NOMO-1 treated with DMSO at 0.1 percent for 48 hours (cell line): Measurements from ENCODE around the gene BCL11A.

Experiments
- DNase-seq: peaks from one replicate; lab custom pipeline; 2025; ENCODE audit not compliant: unreplicated experiment; lab: John Stamatoyannopoulos, UW

BCL11A gene

GRCh38 chr2:60529136-60529784 is 24.2 kb downstream of the BCL11A start:
- peak; percentile 32 for DNase-seq

DNA sequence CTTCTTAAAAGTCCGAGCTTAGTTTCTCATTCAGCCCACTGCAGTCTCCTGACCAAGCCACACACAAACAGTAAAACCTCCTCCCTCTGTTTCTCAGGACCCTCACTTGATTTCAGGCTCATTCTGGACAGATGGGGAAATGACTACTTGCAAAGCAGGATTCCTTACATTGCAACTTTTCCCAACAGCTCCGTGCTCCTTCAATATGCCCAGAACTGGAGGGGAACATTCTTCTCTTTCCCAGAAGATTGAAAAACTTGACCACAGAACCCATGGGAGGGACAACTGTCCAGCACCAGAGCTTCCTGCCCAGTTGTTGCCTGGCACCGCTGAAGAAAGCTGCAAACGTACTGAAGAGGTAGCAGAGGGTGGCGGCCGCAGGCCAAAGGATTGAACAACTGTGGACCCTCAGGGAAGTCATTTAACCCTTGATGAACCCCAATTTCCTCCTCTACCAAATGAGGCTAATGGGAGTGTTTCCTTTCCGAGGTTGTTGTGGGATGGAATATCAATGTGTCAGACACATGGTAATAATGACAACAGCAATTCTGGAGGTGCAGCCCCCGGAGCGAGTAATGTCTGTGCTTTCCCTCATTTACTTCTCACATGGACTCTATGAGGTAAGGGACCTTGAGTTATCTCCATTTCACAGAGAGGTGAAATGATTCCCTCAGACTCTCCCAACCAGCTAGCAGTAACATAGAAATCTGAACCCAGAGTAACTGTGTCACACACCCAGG is 25.0 kb downstream of the BCL11A start:
- no peak for DNase-seq

DNA sequence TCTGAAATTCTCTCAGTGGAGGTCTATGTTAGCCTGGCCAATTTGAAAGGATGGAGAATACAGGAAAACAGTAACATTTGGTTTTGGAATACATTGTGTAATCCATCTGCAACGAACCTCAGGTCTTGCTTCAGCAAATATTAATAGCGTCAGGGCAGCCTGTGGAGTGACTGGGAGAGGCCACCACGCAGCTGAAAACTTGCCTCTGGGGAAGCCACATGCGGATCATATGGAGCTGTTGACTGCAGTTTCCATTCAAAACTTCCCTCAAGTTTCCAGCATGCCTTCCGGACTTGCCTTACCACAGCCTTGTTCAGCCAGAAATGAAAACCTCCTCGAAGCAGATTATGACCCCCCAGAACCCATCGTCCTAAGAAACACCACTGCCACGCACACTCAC is 25.7 kb downstream of the BCL11A start:
- peak; percentile 58 for DNase-seq

DNA sequence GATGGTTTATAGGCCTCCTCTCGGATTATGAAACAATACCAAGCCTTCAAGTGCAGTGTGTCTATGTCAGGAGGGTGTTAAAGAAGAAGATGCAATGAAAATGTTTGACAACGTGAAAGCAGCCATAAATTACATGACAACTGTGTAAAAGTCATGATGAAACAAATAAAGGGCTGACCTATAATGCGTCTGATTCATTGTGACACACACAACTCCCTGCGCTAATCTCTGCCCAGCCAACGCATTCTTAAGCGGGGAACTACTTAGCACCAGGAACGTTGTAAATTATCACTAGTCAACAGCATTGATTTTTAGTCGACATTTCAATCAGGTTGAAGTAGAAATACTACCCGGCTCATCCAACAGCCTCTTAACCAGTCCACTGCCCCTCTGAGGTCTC is 26.8 kb downstream of the BCL11A start:
- DNase-seq = peak; percentile 78

GRCh38 chr2:60525899-60526298 is 27.6 kb downstream of the BCL11A start:
- DNase-seq = peak; percentile 24

DNA sequence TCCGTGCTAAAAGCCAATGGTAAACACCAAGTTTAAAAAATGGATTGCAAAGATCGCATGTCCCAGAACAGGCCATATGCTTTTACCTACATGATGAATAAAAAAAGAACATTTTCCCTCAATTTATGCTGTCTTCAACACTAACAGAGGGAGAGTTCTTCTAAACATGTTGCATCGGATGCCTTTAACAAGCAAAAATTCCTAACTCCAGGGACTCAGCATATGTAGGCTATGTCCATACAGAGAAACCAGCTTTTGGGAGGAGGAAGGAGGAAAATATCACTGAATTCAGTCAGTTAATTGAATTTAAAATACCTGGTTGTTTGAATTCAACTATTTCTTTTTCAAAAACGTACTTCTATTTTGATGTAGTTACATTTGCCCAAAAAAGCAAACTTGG is 28.6 kb downstream of the BCL11A start:
- DNase-seq = no peak

DNA sequence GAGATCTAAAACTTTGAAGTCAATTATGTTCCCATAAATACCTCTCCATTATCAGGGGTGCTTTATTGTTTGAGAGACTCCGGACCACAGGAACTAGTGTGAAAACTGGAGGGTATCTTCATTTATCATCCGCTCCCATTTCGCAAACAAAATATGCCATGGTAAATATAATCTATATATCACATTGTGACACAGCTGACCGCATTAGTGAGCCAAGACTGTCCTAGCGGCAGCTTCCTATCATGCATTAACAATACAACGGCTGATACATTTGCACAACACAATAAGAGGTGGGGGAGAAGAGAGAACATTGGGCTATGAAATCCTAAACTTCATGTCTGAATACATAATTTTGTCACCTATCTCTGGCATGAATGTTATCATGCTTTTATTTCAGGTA is 29.5 kb downstream of the BCL11A start:
- peak; percentile 84 for DNase-seq

- no peak for DNase-seq
Measured at GRCh38 chr2:60522462-60522861, 31.0 kb downstream of the BCL11A start.

DNA sequence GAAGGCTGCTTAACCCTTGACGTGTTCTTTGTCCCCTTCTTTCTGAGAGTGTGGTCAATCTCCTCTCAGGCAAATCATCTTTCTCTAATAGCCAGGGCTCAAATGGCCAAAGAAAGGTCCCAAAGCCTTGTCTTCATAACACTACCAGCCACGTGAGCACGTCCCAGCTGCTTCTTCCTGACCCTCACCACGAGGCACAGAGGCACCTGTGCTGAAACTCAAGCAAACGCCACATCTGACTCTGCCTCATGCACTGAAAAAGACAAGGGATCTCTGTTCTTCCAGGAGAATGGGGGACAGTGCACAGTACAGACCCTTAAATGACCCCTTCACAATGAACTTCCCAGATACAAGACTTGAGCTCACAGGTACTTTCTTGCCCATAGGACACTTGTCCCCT is 31.8 kb downstream of the BCL11A start:
- DNase-seq = no peak

DNA sequence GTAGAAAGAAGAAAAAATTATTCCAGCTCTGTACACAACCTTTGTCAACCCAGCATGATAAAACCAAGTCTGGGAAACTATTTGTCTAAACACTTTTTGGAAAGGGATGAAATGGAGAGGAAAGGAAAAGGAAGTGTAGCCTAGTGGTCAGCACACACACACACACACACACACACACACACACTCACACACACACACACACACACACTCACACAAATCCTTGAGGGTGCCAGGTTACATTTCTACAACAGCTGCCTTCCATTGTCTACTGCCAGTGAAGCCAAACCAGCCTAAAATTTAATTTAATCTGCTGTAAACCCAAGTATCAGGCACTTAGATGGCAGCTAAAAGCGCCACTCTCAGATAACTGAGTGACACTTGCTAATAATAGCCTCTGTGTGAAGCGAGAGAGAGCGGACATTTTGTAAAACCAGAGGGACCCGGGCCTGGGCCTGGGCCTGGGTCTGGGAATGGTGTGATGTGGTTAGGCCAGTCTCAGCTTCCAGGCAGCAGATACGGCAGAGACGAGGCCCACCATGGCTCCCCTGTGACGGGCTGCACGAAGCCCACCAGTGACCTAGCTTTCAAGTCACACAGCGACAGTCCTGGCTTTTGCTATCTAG is 32.4 kb downstream of the BCL11A start:
- no peak for DNase-seq

DNA sequence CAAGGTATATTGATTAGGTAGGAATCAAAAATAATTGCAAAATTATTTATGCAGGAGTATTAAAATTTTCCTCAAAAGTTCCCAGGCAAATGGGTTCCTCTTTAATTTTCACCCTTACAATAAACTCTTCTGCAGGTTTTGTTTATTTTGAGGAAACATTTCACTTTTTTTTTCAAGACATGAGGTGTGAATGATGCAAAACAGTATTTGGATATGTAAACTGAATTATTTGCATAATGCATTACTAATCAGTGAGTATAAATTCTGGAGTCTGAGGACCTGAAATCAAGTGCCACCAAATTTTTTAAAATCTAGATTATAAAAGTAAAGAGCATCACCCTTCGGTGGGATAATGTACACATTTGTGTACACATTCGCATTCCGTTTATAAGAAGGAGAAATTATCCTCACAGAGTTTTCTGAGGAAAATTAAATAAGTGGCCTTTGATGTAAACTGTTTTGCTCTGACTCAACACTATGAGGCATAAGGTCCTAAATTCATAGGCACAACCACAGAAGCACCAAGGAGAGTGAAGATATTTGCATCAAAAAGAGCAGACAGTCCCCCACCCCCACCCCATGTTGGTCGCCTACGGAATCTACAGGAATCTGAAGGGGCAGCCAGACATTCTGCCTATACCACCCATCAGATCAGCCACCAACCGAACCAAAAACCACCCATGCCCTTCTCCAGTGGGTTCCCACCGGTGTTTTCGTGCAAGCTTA is 33.1 kb downstream of the BCL11A start:
- no peak for DNase-seq

DNA sequence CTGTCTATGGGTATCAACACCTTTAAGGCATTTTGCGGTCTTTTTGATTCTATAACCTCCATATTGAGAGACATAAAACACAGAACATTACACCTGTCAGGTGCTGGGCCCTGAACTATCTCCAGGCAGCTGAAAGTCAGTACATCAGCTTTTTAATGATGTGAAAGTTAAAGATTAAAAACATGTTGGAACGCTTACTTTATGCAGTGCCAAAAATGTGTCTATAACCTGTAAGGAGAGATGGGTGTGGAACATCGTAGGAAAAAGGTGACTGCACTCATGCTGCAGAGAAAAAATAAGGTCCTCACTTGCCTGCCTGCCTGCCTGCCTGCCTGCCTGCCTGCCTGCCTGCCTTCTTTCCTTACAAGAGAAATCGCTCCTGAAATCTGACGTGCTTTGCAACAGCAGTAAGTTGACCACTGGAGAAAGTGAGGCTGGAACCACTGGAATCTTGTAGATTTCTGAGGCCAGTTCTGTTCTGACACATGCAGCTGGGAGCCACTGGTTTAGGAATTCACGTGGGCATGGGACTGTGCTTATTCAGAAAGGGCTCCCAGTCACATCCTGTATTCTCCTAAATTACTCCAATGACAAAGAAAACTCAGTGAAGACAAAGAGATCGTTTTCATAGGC is 34.1 kb downstream of the BCL11A start:
- DNase-seq = no peak

DNA sequence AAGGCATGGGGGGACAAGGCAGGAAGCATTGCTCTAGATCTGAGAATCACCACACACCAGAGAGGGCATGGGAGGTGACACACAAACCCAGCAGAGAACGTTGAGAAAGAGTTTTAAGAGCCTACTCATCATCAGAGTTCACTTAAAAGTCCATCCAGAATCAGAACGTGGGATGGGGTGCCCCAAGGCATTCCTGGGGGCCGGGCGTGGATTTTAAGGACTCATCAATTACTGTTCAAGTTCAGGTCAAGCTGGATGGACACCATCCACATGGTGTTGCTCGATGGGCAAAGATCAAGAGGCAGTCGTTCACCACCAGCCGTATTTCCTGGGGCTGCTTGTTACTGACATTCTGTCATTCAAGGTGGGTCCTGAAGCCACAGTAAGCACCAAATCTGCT is 34.9 kb downstream of the BCL11A start:
- no peak for DNase-seq

DNA sequence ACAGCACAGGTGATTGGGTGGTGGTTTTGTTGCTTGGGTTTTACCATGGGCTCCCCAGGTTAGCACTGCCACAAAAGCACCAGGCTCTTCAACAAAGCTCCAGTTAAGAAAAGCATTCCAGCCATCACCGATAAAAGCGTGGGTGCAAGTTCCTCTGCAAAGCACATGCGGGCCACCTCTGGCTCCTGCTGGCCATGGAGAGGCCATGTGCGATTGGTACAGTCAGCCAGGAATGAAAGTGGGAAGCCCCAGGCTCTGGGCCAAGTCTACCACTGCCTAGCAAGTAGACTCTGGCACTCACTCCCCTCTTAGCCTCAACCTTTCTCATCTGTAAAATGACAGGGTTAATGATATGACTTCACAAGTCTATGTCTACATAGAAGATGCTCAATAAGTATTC is 36.0 kb downstream of the BCL11A start:
- no peak for DNase-seq

DNA sequence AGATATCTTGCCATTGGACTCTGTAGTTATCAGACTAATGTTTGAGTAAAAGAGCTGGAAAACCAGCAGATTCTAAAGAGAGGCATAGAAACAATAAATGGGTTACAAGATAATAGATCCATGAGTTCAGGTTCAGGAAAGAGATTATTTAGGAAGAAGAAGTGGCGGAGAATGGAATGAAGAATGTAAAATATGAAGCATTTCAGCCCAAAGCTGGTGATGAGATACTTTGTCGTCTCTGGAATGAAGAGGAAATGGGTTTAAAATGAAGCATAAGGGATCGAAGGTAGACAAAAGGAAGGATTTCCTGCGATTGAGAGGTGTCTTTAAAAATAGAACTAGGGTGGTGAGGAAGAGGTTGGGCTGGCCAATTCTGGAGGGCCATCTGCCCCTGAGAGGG is 36.6 kb downstream of the BCL11A start:
- DNase-seq = no peak

GRCh38 chr2:60516383-60516811 is 37.1 kb downstream of the BCL11A start:
- DNase-seq = no peak

- DNase-seq = peak; percentile 92
Measured at GRCh38 chr2:60515721-60516226, 37.7 kb downstream of the BCL11A start.

DNA sequence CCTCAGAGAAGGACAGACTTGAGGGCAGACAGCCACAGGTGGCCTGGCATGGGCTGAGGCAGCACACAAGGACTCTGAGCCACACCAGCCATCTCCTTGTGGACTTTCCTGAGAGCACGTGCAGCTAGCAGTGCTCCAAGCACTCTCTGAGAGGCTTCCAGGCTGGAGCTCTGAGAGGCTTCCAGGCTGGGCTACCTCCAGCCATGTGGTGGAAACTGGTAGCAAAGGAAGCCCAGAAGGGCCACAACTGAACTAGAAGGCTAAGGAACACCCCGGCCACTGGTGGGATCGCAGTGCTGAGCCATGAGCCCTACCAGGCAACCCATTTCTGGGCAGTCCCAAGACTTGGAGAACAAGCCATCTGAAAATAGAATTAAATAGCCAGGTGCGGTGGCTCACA is 39.5 kb downstream of the BCL11A start:
- no peak for DNase-seq

- DNase-seq = no peak
Measured at GRCh38 chr2:60513191-60513590, 40.3 kb downstream of the BCL11A start.

GRCh38 chr2:60512641-60513040 is 40.8 kb downstream of the BCL11A start:
- no peak for DNase-seq

- DNase-seq = no peak
Measured at GRCh38 chr2:60512062-60512622, 41.3 kb downstream of the BCL11A start.
